Upper lobe of right lung (tissue), 1 donor: ENCODE results near the gene ATG13. TPM values are rescaled to one million over a fixed set of nuclear protein-coding genes. Genes with fewer than 3 reads are reported as not detected.

Source experiments
- ATAC-seq: fragments of 200-7000 bp; cut with Tn5 transposase; one replicate; pipeline ENCODE4 v1.9.1; 2020; ENCODE audit warnings: mild to moderate bottlenecking, moderate library complexity
- DNase-seq: peaks from one replicate; pipeline ENCODE4 v3.0.0-alpha.2; 2020
- H3K27ac ChIP-seq: fragments of 200-600 bp; one replicate; pipeline ENCODE4 v1.8.0; 2022
- H3K27me3 ChIP-seq: fragments of 200-600 bp; one replicate; pipeline ENCODE4 v1.8.0; 2022; ENCODE audit warnings: mild to moderate bottlenecking
- H3K36me3 ChIP-seq: fragments of 200-600 bp; one replicate; pipeline ENCODE4 v1.8.0; 2022
- H3K4me1 ChIP-seq: fragments of 200-600 bp; one replicate; pipeline ENCODE4 v1.8.0; 2022
- H3K4me3 ChIP-seq: fragments of 200-600 bp; one replicate; pipeline ENCODE4 v1.8.0; 2022; ENCODE audit warnings: mild to moderate bottlenecking
- H3K9me3 ChIP-seq: fragments of 200-600 bp; one replicate; pipeline ENCODE4 v1.8.0; 2022
- CTCF ChIP-seq: fragments of 200-600 bp; IDR thresholded peaks from one replicate; pipeline ENCODE4 v1.8.0; 2022; ENCODE audit warnings: antibody characterized with exemption
- intact Hi-C: fragments of 100-400 bp; cut with DNase I; formaldehyde crosslinking; loops from one replicate; pipeline ENCODE4 v1.11.0; 2022
- total RNA-seq: library from RNA; stranded (reverse); fragmentation: NEBNext Ultra II Directional; extraction: Animal tissue kit (Norgen Biotek cat#: 25700); gene quantifications from one replicate; pipeline ENCODE4 v1.2.1, GENCODE V29; 2021
- donor health status: DM: no; HTN: yes; CAD: no; lungs with severe emphysema.

ATG13 gene
- total RNA-seq, 1 donor from 2014 or later: 61.1 TPM

GRCh38 chr11:46618837-46619236, 1.5 kb downstream of the ATG13 start:
- TF ChIP-seq CTCF: no peak
- DNase-seq: no peak

GRCh38 chr11:46625406-46625805, 8.1 kb downstream of the ATG13 start:
- ATAC-seq (no peak), DNase-seq (no peak)
- TF ChIP-seq CTCF: no peak
- H3K27me3 ChIP-seq: no peaks in the 10 kb centered on the region
- peaks cover 80% of the 10 kb centered on the region for H3K36me3 ChIP-seq
- H3K9me3 ChIP-seq: no peaks in the 10 kb centered on the region
- intact Hi-C loops: no loop called here
- no peak overlapping the region for H3K4me3 ChIP-seq
- no peak overlapping the region for H3K27ac ChIP-seq
- H3K4me1 ChIP-seq: peaks cover 2% of the 10 kb centered on the region

More at GRCh38 chr11:46618837-46619236, 1.5 kb downstream of the ATG13 start:
- intact Hi-C loops: no loop called here
- Histone ChIP-seq H3K4me1 (peaks cover 29% of the 10 kb centered on the region), H3K36me3 (peaks cover 24% of the 10 kb centered on the region), H3K27ac (no peak overlapping the region), H3K4me3 (peak overlapping the region; percentile 80), H3K27me3 (no peaks in the 10 kb centered on the region), H3K9me3 (no peaks in the 10 kb centered on the region)
- no peak for ATAC-seq

GRCh38 chr11:46628961-46629360, 11.6 kb downstream of the ATG13 start:
- H3K36me3 ChIP-seq: peaks cover 77% of the 10 kb centered on the region
- intact Hi-C loops: no loop called here
- no peaks in the 10 kb centered on the region for H3K27me3 ChIP-seq
- ATAC-seq: no peak
- no peak overlapping the region for H3K27ac ChIP-seq
- no peak for DNase-seq
- no peaks in the 10 kb centered on the region for H3K9me3 ChIP-seq
- TF ChIP-seq CTCF: no peak
- H3K4me1 ChIP-seq: no peaks in the 10 kb centered on the region
- no peak overlapping the region for H3K4me3 ChIP-seq

GRCh38 chr11:46630237-46630636, 12.9 kb downstream of the ATG13 start:
- Histone ChIP-seq H3K27ac (no peak overlapping the region), H3K9me3 (no peaks in the 10 kb centered on the region), H3K27me3 (no peaks in the 10 kb centered on the region), H3K36me3 (peaks cover 66% of the 10 kb centered on the region), H3K4me3 (no peak overlapping the region), H3K4me1 (no peaks in the 10 kb centered on the region)
- intact Hi-C loops: no loop called here
- ATAC-seq: no peak
- no peak for DNase-seq
- TF ChIP-seq CTCF: no peak

GRCh38 chr11:46631676-46632075, 14.3 kb downstream of the ATG13 start:
- intact Hi-C loops: no loop called here
- H3K4me3 ChIP-seq: no peak overlapping the region
- no peak overlapping the region for H3K27ac ChIP-seq
- ATAC-seq (no peak), DNase-seq (no peak)
- no peaks in the 10 kb centered on the region for H3K4me1 ChIP-seq
- H3K36me3 ChIP-seq: peaks cover 66% of the 10 kb centered on the region
- no peaks in the 10 kb centered on the region for H3K9me3 ChIP-seq
- H3K27me3 ChIP-seq: no peaks in the 10 kb centered on the region
- TF ChIP-seq CTCF: no peak

GRCh38 chr11:46632502-46632901, 15.1 kb downstream of the ATG13 start:
- intact Hi-C loops: no loop called here
- ATAC-seq: no peak
- no peak for TF ChIP-seq CTCF
- H3K36me3 ChIP-seq: peaks cover 62% of the 10 kb centered on the region
- DNase-seq: no peak
- no peaks in the 10 kb centered on the region for H3K27me3 ChIP-seq
- no peak overlapping the region for H3K27ac ChIP-seq
- no peaks in the 10 kb centered on the region for H3K4me1 ChIP-seq
- H3K9me3 ChIP-seq: no peaks in the 10 kb centered on the region
- no peak overlapping the region for H3K4me3 ChIP-seq
